Lower lobe of right lung (tissue), 2 donors: ENCODE measurements around the gene ZNF438. TPM values are rescaled to one million over a fixed set of nuclear protein-coding genes. Genes with fewer than 3 reads are reported as not detected.

Experiments
- ATAC-seq, 2 donors: fragments of 200-7000 bp; cut with Tn5 transposase; one replicate each; pipeline ENCODE4 v1.9.1; 2020 to 2022; ENCODE audit warnings: mild to moderate bottlenecking in 2 of 2, moderate library complexity in 2 of 2
- DNase-seq: peaks from one replicate; pipeline ENCODE4 v3.0.0-alpha.2; 2020
- H3K27ac ChIP-seq: fragments of 200-600 bp; one replicate; pipeline ENCODE4 v1.8.0; 2022
- H3K27me3 ChIP-seq: fragments of 200-600 bp; one replicate; pipeline ENCODE4 v1.8.0; 2022; ENCODE audit warnings: low read depth
- H3K36me3 ChIP-seq: fragments of 200-600 bp; one replicate; pipeline ENCODE4 v1.8.0; 2022; ENCODE audit warnings: mild to moderate bottlenecking
- H3K4me1 ChIP-seq: fragments of 200-600 bp; one replicate; pipeline ENCODE4 v1.8.0; 2022
- H3K4me3 ChIP-seq: fragments of 200-600 bp; one replicate; pipeline ENCODE4 v1.8.0; 2022; ENCODE audit warnings: mild to moderate bottlenecking
- H3K9me3 ChIP-seq: fragments of 200-600 bp; one replicate; pipeline ENCODE4 v1.8.0; 2022
- intact Hi-C: fragments of 100-400 bp; cut with DNase I; formaldehyde crosslinking; loops from one replicate; pipeline ENCODE4 v1.11.0; 2022
- total RNA-seq: library from RNA; stranded (reverse); fragmentation: NEBNext Ultra II Directional; extraction: Animal tissue kit (Norgen Biotek cat#: 25700); gene quantifications from one replicate; pipeline ENCODE4 v1.2.1, GENCODE V29; 2021
- TF ChIP-seq, protein P1 (sequence below): fragments of 200-600 bp; IDR thresholded peaks from one replicate; pipeline ENCODE4 v1.8.0; 2022; ENCODE audit warnings: antibody characterized with exemption, mild to moderate bottlenecking
- donor health status: DM: no; HTN: yes; CAD: no; lungs with severe emphysema.

The ZNF438 gene
- total RNA-seq, 1 donor from 2014 or later = 15.2 TPM

DNA sequence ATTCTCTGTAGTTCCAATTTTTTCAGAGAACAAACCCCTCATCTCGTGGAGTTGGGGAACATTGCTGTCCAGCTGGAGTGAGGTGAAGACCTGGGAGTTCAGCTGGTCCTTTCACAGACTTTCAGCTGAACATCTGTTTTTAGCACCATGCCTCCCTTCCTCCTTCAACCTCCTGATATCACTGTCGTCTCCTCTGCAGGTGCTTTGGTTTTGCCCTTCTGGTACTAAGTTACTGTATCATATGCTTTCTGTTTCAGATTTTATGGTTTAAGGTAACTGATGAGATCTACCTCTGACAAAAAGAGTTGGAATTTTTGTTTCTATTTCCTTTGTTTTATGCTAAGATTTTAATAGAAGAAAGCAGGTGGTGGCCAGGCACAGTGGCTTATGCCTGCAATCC is 102.9 kb downstream of the ZNF438 start:
- ATAC-seq (no peak), DNase-seq (no peak)
- no peaks in the 10 kb centered on the region for H3K9me3 ChIP-seq
- H3K27me3 ChIP-seq = no peaks in the 10 kb centered on the region
- intact Hi-C loops = no loop called here
- TF ChIP-seq, protein P1, sequence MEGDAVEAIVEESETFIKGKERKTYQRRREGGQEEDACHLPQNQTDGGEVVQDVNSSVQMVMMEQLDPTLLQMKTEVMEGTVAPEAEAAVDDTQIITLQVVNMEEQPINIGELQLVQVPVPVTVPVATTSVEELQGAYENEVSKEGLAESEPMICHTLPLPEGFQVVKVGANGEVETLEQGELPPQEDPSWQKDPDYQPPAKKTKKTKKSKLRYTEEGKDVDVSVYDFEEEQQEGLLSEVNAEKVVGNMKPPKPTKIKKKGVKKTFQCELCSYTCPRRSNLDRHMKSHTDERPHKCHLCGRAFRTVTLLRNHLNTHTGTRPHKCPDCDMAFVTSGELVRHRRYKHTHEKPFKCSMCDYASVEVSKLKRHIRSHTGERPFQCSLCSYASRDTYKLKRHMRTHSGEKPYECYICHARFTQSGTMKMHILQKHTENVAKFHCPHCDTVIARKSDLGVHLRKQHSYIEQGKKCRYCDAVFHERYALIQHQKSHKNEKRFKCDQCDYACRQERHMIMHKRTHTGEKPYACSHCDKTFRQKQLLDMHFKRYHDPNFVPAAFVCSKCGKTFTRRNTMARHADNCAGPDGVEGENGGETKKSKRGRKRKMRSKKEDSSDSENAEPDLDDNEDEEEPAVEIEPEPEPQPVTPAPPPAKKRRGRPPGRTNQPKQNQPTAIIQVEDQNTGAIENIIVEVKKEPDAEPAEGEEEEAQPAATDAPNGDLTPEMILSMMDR = no peak
- no peaks in the 10 kb centered on the region for H3K4me1 ChIP-seq
- H3K4me3 ChIP-seq = no peak overlapping the region
- H3K36me3 ChIP-seq = peaks cover 11% of the 10 kb centered on the region
- H3K27ac ChIP-seq = no peak overlapping the region

DNA sequence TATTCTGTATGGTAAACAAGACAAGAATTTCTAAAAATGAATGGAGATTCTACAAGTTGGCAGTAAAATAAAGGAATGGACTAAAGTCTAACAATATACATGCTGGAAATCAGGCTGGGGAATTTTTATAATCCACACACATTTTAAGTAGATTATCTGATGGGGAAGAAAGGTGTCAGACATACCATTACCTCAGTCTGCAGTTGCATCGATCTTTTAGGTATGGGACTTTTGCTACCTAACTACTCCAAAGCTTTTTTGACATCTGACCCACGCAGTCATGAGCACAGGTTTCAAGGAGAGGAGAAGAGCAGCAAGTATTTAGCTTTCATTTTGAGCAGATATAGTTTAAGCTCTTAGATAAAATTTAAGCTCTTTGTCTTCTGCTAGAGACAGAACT is 113.0 kb downstream of the ZNF438 start:
- H3K9me3 ChIP-seq = no peaks in the 10 kb centered on the region
- ATAC-seq (no peak), DNase-seq (no peak)
- no peak overlapping the region for H3K4me3 ChIP-seq
- H3K4me1 ChIP-seq = no peaks in the 10 kb centered on the region
- H3K27me3 ChIP-seq = no peaks in the 10 kb centered on the region
- intact Hi-C loops = no loop called here
- H3K36me3 ChIP-seq = no peaks in the 10 kb centered on the region
- H3K27ac ChIP-seq = no peak overlapping the region
- TF ChIP-seq, protein P1 = no peak

DNA sequence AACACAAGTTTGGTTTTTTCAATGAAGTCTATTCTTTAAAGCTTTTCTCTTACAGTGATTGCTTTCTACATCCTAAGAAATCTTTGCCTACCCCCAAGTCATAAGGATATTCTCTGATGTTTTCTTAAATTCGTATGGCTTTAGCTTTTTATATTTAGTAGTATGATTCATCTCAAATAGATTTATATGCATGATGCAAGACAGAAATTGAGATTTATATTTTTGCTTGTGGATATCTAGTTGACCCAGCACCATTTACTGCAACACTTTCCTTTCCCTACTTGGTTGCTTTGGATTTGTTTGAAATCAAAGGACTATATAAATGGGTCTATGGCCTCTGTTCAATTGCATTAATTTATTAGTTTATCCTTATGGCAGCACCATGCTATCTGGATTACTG is 113.9 kb downstream of the ZNF438 start:
- no peak for ATAC-seq
- TF ChIP-seq, protein P1 = no peak

DNA sequence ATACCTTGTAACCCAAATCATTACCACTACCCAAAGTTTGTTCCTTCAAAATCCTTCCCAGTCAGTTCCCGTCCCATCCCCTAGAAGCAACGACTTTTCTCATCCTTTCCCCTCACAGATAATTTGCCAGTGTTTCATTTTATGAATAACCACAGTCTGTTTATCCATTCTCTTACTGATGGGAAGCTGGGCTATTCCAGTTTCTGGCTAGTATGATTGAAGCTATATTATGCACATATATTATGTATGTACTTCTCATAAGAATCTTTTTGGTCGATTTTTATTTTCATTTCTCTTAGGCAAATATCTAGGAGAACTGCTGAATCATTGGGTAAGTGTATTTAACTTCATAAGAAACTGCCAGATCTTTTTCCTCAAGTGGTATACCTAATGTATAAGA is 114.6 kb downstream of the ZNF438 start:
- no peak overlapping the region for H3K4me3 ChIP-seq
- no peaks in the 10 kb centered on the region for H3K4me1 ChIP-seq
- intact Hi-C loops = no loop called here
- H3K27ac ChIP-seq = no peak overlapping the region
- ATAC-seq = no peak
- H3K9me3 ChIP-seq = no peaks in the 10 kb centered on the region
- H3K36me3 ChIP-seq = no peaks in the 10 kb centered on the region
- TF ChIP-seq, protein P1 = no peak
- H3K27me3 ChIP-seq = no peaks in the 10 kb centered on the region
- DNase-seq = no peak

More for the DNA sequence above, 113.9 kb downstream of the ZNF438 start:
- DNase-seq = no peak
- Histone ChIP-seq H3K27ac (no peak overlapping the region), H3K9me3 (no peaks in the 10 kb centered on the region), H3K27me3 (no peaks in the 10 kb centered on the region), H3K4me3 (no peak overlapping the region), H3K4me1 (no peaks in the 10 kb centered on the region), H3K36me3 (no peaks in the 10 kb centered on the region)
- intact Hi-C loops = no loop called here

DNA sequence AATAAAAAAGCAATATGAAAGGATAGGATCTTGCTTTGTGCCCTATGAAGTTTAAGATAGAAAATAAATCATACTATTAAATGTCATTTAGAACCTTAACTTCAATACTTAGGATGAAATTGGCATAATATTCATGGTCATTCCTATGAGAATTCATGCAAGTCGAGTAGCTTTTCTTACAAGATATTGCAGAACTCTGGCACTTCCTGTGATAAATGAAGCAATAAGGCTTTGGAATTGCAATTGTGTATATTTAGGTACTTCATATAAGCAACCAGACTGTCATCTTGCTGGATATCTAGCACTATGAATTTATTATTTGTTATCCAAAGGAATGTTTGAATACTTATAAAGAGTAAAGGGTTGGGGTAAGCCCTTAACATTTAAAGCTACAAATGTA is 116.5 kb downstream of the ZNF438 start:
- no peaks in the 10 kb centered on the region for H3K36me3 ChIP-seq
- ATAC-seq (no peak), DNase-seq (no peak)
- TF ChIP-seq, protein P1 = no peak
- no peaks in the 10 kb centered on the region for H3K9me3 ChIP-seq
- H3K4me3 ChIP-seq = no peak overlapping the region
- H3K27ac ChIP-seq = no peak overlapping the region
- intact Hi-C loops = no loop called here
- no peaks in the 10 kb centered on the region for H3K4me1 ChIP-seq
- no peaks in the 10 kb centered on the region for H3K27me3 ChIP-seq
